Retina (tissue), 1 donor: ENCODE results near the gene ITGB1.

ENCODE experiments used
- DNase-seq: peaks from one replicate; pipeline ENCODE4 v3.0.0-alpha.2; 2016

ITGB1 gene

DNA sequence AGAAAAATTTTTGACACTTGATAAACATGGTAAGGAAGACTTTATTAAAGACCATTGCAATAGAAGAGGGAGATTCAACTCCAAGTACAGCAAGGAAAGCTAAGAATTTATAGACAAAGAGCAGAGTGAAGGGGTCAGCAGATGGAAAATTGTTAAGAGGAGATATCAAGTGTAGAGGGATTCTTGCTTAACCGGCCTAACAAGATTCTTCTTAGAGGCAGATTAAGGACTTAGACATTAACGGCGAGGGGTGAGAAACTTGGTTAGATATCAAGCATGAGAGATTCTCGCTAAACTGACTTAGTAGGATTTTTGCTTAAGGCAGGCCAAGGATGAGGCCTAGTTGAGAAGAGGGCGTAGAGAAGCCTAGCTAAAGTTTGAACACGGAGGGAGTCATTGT lies 76.0 kb downstream of the ITGB1 start:
- no peak for DNase-seq

- DNase-seq, result no peak
Measured at GRCh38 chr10:32878646-32879045, 79.4 kb downstream of the ITGB1 start.

- no peak for DNase-seq
Measured at GRCh38 chr10:32877915-32878314, 80.1 kb downstream of the ITGB1 start.

GRCh38 chr10:32865170-32865569 lies 92.9 kb downstream of the ITGB1 start:
- no peak for DNase-seq

DNA sequence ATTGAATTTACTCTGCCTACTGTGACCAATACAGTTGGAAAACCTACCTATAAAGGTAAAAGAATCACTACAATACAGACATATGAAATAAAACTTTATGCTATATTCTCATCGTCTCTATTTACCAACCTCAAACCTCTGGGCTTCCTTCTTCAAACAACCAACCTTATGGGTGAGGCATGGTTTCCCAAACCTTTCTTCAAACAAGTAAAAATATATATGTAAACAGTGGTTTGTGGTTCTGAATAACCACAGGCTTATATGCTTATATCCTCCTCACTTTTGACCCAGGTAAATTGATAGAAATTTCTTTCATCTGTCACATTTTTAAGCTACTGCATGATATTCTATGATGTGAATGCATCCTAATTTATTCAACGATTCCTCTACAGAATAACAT lies 103.6 kb downstream of the ITGB1 start:
- no peak for DNase-seq

- DNase-seq, result no peak
Measured at GRCh38 chr10:32851301-32851700, 106.7 kb downstream of the ITGB1 start.
